HCT116 (cell line): Measurements from ENCODE around the gene NR2F2. TPM values are rescaled to one million over a fixed set of nuclear protein-coding genes. Genes with fewer than 3 reads are reported as not detected.

Experiments
- ATAC-seq: fragments of 200-7000 bp; cut with Tn5 transposase; 2 replicates; pipeline ENCODE4 v1.9.1; 2020; ENCODE audit warnings: mild to moderate bottlenecking, moderate library complexity
- BruUV-seq: library from RNA; stranded (reverse); fragments of 400-500 nt; replicated peaks from 2 replicates; lab custom pipeline; 2021; lab: Mats Ljungman, UMichigan
- CTCF ChIA-PET: fragments of 300-600 bp; sonication (Branson Sonifier 250); formaldehyde crosslinking; loops from one replicate; lab custom pipeline; 2021; ENCODE audit warnings: antibody characterized with exemption; lab: Charles Lee
- POLR2A ChIA-PET: fragments of 300-600, 350-600 bp; sonication (Branson Sonifier 250); formaldehyde crosslinking; loops from one replicate; lab custom pipeline; 2021; ENCODE audit warnings: antibody characterized with exemption; lab: Charles Lee
- RAD21 ChIA-PET, 2 experiments: fragments of 300-600 bp; sonication (Branson Sonifier 250); formaldehyde crosslinking; loops; one replicate each; lab custom pipeline; 2023; ENCODE audit warnings: low total read pairs in 2 of 2; ENCODE audit not compliant: uncharacterized antibody in 2 of 2, unreplicated experiment in 2 of 2, low non-redundant PET in 1 of 2; lab: Charles Lee
- DNase-seq: peaks from one replicate; pipeline ENCODE4 v3.0.0-alpha.2; 2010; ENCODE audit warnings: low read depth, low spot score
- H2AFZ ChIP-seq: fragments of 200-600 bp; shearing (Covaris generic), sonication (generic); 2 replicates; pipeline ENCODE4 v1.6.1; 2017; ENCODE audit warnings: low read depth, mixed run types, mixed read lengths, antibody characterized with exemption, low read length; ENCODE audit not compliant: poor library complexity, severe bottlenecking
- H3K27ac ChIP-seq: 2 replicates; pipeline ENCODE4 v1.5.1; 2012; ENCODE audit warnings: low read depth, low read length
- H3K27me3 ChIP-seq: fragments of 200-600 bp; sonication (generic); 2 replicates; pipeline ENCODE4 v1.6.1; 2016; ENCODE audit warnings: mixed run types, low read length, mixed read lengths; ENCODE audit not compliant: insufficient read depth
- H3K36me3 ChIP-seq, 2 experiments: fragments of 200-500 bp in 1 of 2; fragments of 200-600 bp in 1 of 2; sonication (Bioruptor generic) in 1 of 2; sonication (generic) in 1 of 2; 2 replicates each; pipeline versions ENCODE4 v1.5.1 to v1.6.1; 2014 to 2016; ENCODE audit warnings: low read length in 2 of 2, inconsistent platforms in 1 of 2, mixed read lengths in 1 of 2, mixed run types in 1 of 2; ENCODE audit not compliant: insufficient read depth in 2 of 2, control insufficient read depth in 1 of 2
- H3K4me1 ChIP-seq, 2 experiments: fragments of 200-600 bp in 1 of 2; sonication (generic) in 1 of 2; 2 replicates each; pipeline versions ENCODE4 v1.5.1 to v1.6.1; 2012 to 2017; ENCODE audit warnings: low read length in 2 of 2, inconsistent platforms in 1 of 2, mild to moderate bottlenecking in 1 of 2, mixed read lengths in 1 of 2, mixed run types in 1 of 2, moderate library complexity in 1 of 2; ENCODE audit not compliant: insufficient read depth in 2 of 2, control insufficient read depth in 1 of 2
- H3K4me2 ChIP-seq: fragments of 200-600 bp; sonication (generic); 2 replicates; pipeline ENCODE4 v1.6.1; 2017; ENCODE audit warnings: mixed run types, low read length, mixed read lengths
- H3K4me3 ChIP-seq, 2 experiments: fragments of 200-600 bp in 1 of 2; sonication (generic) in 1 of 2; replicated peaks in 1 of 2; 2 replicates each; pipeline ENCODE4 v1.5.1; 2011 to 2016; ENCODE audit warnings: low read length in 2 of 2, control low read depth in 1 of 2, low read depth in 1 of 2, mild to moderate bottlenecking in 1 of 2, mixed read lengths in 1 of 2, mixed run types in 1 of 2
- H3K79me2 ChIP-seq: fragments of 200-600 bp; sonication (generic); 2 replicates; pipeline ENCODE4 v1.6.1; 2017; ENCODE audit warnings: mild to moderate bottlenecking, mixed run types, low read length, moderate library complexity, mixed read lengths; ENCODE audit not compliant: insufficient read depth
- H3K9ac ChIP-seq: fragments of 200-600 bp; sonication (generic); 2 replicates; pipeline ENCODE4 v1.6.1; 2016; ENCODE audit warnings: low read length, mixed read lengths
- H3K9me2 ChIP-seq: fragments of 200-600 bp; sonication (generic), shearing (Covaris generic); 2 replicates; pipeline ENCODE4 v1.6.1; 2017; ENCODE audit warnings: mixed run types, mild to moderate bottlenecking, moderate library complexity; ENCODE audit not compliant: insufficient read depth
- H3K9me3 ChIP-seq, 2 experiments: fragments of 200-500 bp in 1 of 2; fragments of 200-600 bp in 1 of 2; sonication (Bioruptor generic) in 1 of 2; sonication (generic) in 1 of 2; 2 replicates each; pipeline ENCODE4 v1.6.1; 2014 to 2017; ENCODE audit warnings: low read length in 2 of 2, mixed read lengths in 2 of 2, inconsistent platforms in 1 of 2, low read depth in 1 of 2, mild to moderate bottlenecking in 1 of 2, mixed run types in 1 of 2, moderate library complexity in 1 of 2; ENCODE audit not compliant: control insufficient read depth in 1 of 2, insufficient read depth in 1 of 2
- H4K20me1 ChIP-seq: fragments of 200-600 bp; sonication (generic), shearing (Covaris generic); 2 replicates; pipeline ENCODE4 v1.6.1; 2017; ENCODE audit warnings: mixed run types, mild to moderate bottlenecking, moderate library complexity; ENCODE audit not compliant: insufficient read depth
- CBX3 ChIP-seq: IDR thresholded peaks from 2 replicates; pipeline ENCODE4 v1.6.1; 2012; ENCODE audit warnings: low read depth
- CEBPB ChIP-seq: IDR thresholded peaks from 2 replicates; pipeline ENCODE4 v1.6.1; 2012; ENCODE audit warnings: low read depth
- EGR1 ChIP-seq: IDR thresholded peaks from 2 replicates; pipeline ENCODE4 v1.6.1; 2012; ENCODE audit warnings: low read depth
- ELF1 ChIP-seq: IDR thresholded peaks from 2 replicates; pipeline ENCODE4 v1.6.1; 2012; ENCODE audit warnings: low read depth, borderline replicate concordance
- EZH2 ChIP-seq: fragments of 200-600 bp; sonication (generic); IDR thresholded peaks from 2 replicates; pipeline ENCODE4 v1.6.1; 2017; ENCODE audit warnings: antibody characterized with exemption, mixed run types
- EZH2phosphoT487 ChIP-seq: fragments of 200-600 bp; IDR thresholded peaks from 2 replicates; pipeline ENCODE4 v1.6.1; 2018; ENCODE audit warnings: antibody characterized with exemption, borderline replicate concordance
- FOSL1 ChIP-seq: IDR thresholded peaks from 2 replicates; pipeline ENCODE4 v1.6.1; 2012; ENCODE audit warnings: low read depth
- JUND ChIP-seq: IDR thresholded peaks from 2 replicates; pipeline ENCODE4 v1.6.1; 2012
- POLR2A ChIP-seq: IDR thresholded peaks from 2 replicates; pipeline ENCODE4 v1.7.0; 2011; ENCODE audit warnings: borderline replicate concordance; ENCODE audit not compliant: insufficient read depth, insufficient read length; ENCODE audit errors: extremely low read depth
- SP1 ChIP-seq: IDR thresholded peaks from 2 replicates; pipeline ENCODE4 v1.6.1; 2012; ENCODE audit warnings: low read depth
- SRF ChIP-seq: IDR thresholded peaks from 2 replicates; pipeline ENCODE4 v1.6.1; 2012; ENCODE audit warnings: low read depth
- TCF7L2 ChIP-seq: IDR thresholded peaks from 2 replicates; pipeline ENCODE4 v1.7.0; 2011; ENCODE audit warnings: borderline replicate concordance, inconsistent platforms; ENCODE audit not compliant: insufficient read depth, insufficient read length; ENCODE audit errors: extremely low read depth
- YY1 ChIP-seq: IDR thresholded peaks from 2 replicates; pipeline ENCODE4 v1.6.1; 2011; ENCODE audit warnings: low read length, low read depth, moderate library complexity, mild to moderate bottlenecking; ENCODE audit not compliant: insufficient replicate concordance; ENCODE audit errors: extremely low read depth
- ZFX ChIP-seq: fragments of 450-650 bp; IDR thresholded peaks from 2 replicates; pipeline ENCODE4 v1.6.1; 2017
- ZNF274 ChIP-seq: fragments of 200-500 bp; sonication (Bioruptor generic); IDR thresholded peaks from 2 replicates; pipeline ENCODE4 v1.6.1; 2014; ENCODE audit warnings: mild to moderate bottlenecking, low read depth, low read length, inconsistent platforms
- intact Hi-C: fragments of 100-400 bp; cut with micrococcal nuclease; formaldehyde crosslinking; loops from 2 replicates; pipeline ENCODE4 v1.10.0; 2022
- total RNA-seq: library from RNA; stranded (reverse); gene quantifications from one replicate; pipeline ENCODE4 v1.2.1, GENCODE V29; 2021; ENCODE audit not compliant: unreplicated experiment
- TF ChIP-seq, protein P1 (sequence below): IDR thresholded peaks from 2 replicates; pipeline ENCODE4 v1.6.1; 2012
- TF ChIP-seq, protein P2 (sequence below), 3 experiments: fragments of 200-600 bp in 1 of 3; sonication (generic) in 1 of 3; IDR thresholded peaks in 2 of 3; conservative IDR thresholded peaks in 1 of 3; 2 replicates each; pipeline ENCODE4 v1.5.1; 2012 to 2017; ENCODE audit warnings: low read depth in 2 of 3, low read length in 2 of 3, antibody characterized with exemption in 1 of 3, borderline replicate concordance in 1 of 3, control low read depth in 1 of 3, mild to moderate bottlenecking in 1 of 3, mixed read lengths in 1 of 3, mixed run types in 1 of 3, moderate library complexity in 1 of 3; ENCODE audit not compliant: insufficient read depth in 1 of 3
- TF ChIP-seq, protein P3 (sequence below): IDR thresholded peaks from 2 replicates; pipeline ENCODE4 v1.6.1; 2012; ENCODE audit warnings: low read depth

Gene NR2F2
- total RNA-seq, 1 experiment from 2014 or later, result 61.4 TPM

- TF ChIP-seq, protein P1, sequence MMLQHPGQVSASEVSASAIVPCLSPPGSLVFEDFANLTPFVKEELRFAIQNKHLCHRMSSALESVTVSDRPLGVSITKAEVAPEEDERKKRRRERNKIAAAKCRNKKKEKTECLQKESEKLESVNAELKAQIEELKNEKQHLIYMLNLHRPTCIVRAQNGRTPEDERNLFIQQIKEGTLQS, result no peak
- TF ChIP-seq POLR2A, result peak; percentile 87
- no peak for TF ChIP-seq ZNF274
- TF ChIP-seq SRF, result peak; percentile 99
- TF ChIP-seq ZFX, result no peak
- no peak for TF ChIP-seq EZH2
- no peak for TF ChIP-seq ELF1
These were observed at the start of gene NR2F2 (continued) for GRCh38 chr15:96330450-96331143.

DNA sequence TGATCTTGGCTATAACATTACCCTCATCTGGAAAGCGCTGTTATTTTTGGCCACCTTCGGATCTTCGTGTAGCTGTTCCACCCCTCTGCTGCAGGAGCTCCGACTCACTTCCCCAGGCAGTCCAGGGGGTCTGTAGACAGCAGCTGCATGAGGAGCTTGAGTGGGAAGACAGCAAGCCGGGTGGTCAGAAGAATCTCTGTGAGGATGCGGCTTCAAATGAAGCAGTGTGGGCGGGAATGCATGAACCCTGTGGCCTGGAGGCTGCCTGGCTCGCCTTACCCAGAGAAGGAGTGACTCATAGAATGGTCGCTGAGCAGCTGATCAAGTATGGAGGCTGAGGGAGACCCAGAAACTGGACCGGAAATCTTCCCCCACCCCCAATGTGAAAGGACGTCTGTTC, 45.2 kb upstream of the NR2F2 start:
- no peaks in the 10 kb centered on the region for H3K36me3 ChIP-seq
- no peaks in the 10 kb centered on the region for H4K20me1 ChIP-seq
- peak overlapping the region; percentile 46 for H3K4me2 ChIP-seq
- RAD21 ChIA-PET, result no interaction called here
- H3K4me1 ChIP-seq, result peaks cover 21 to 25% of the 10 kb centered on the region in 2 experiments
- intact Hi-C loops, result no loop called here
- CTCF ChIA-PET, result no interaction called here
- no peaks in the 10 kb centered on the region for H3K27me3 ChIP-seq
- no peak overlapping the region for H3K27ac ChIP-seq
- no peak for DNase-seq
- H3K79me2 ChIP-seq, result no peaks in the 10 kb centered on the region
- no peak overlapping the region for H3K4me3 ChIP-seq
- peak; percentile 85 for ATAC-seq
- POLR2A ChIA-PET, result no interaction called here
- no TSS peak for BruUV-seq
- no peak overlapping the region for H2AFZ ChIP-seq
- no peak overlapping the region for H3K9ac ChIP-seq
- H3K9me2 ChIP-seq, result no peaks in the 10 kb centered on the region
- H3K9me3 ChIP-seq, result no peaks in the 10 kb centered on the region
- TF ChIP-seq, protein P2, sequence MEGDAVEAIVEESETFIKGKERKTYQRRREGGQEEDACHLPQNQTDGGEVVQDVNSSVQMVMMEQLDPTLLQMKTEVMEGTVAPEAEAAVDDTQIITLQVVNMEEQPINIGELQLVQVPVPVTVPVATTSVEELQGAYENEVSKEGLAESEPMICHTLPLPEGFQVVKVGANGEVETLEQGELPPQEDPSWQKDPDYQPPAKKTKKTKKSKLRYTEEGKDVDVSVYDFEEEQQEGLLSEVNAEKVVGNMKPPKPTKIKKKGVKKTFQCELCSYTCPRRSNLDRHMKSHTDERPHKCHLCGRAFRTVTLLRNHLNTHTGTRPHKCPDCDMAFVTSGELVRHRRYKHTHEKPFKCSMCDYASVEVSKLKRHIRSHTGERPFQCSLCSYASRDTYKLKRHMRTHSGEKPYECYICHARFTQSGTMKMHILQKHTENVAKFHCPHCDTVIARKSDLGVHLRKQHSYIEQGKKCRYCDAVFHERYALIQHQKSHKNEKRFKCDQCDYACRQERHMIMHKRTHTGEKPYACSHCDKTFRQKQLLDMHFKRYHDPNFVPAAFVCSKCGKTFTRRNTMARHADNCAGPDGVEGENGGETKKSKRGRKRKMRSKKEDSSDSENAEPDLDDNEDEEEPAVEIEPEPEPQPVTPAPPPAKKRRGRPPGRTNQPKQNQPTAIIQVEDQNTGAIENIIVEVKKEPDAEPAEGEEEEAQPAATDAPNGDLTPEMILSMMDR (IDR thresholded peaks at IDR 0.05 in 2 of 3, conservative IDR thresholded peaks at IDR 0.05 in 1 of 3; ENCODE audit: borderline replicate concordance in 1 of 3, insufficient read depth in 1 of 3, low read depth in 2 of 3, low read length in 2 of 3), result no peak
- TF ChIP-seq EZH2phosphoT487, result no peak
- TF ChIP-seq, protein P1, result no peak
- 0 out of 2 replicates have a peak, but pooled peaks have one; percentile 15 for TF ChIP-seq CBX3
- no peak for TF ChIP-seq JUND
- TF ChIP-seq POLR2A, result no peak
- no peak for TF ChIP-seq TCF7L2
- peak; percentile 63 for TF ChIP-seq EGR1
- no peak for TF ChIP-seq SP1
- TF ChIP-seq YY1, result no peak
- no peak for TF ChIP-seq FOSL1
- TF ChIP-seq, protein P3, sequence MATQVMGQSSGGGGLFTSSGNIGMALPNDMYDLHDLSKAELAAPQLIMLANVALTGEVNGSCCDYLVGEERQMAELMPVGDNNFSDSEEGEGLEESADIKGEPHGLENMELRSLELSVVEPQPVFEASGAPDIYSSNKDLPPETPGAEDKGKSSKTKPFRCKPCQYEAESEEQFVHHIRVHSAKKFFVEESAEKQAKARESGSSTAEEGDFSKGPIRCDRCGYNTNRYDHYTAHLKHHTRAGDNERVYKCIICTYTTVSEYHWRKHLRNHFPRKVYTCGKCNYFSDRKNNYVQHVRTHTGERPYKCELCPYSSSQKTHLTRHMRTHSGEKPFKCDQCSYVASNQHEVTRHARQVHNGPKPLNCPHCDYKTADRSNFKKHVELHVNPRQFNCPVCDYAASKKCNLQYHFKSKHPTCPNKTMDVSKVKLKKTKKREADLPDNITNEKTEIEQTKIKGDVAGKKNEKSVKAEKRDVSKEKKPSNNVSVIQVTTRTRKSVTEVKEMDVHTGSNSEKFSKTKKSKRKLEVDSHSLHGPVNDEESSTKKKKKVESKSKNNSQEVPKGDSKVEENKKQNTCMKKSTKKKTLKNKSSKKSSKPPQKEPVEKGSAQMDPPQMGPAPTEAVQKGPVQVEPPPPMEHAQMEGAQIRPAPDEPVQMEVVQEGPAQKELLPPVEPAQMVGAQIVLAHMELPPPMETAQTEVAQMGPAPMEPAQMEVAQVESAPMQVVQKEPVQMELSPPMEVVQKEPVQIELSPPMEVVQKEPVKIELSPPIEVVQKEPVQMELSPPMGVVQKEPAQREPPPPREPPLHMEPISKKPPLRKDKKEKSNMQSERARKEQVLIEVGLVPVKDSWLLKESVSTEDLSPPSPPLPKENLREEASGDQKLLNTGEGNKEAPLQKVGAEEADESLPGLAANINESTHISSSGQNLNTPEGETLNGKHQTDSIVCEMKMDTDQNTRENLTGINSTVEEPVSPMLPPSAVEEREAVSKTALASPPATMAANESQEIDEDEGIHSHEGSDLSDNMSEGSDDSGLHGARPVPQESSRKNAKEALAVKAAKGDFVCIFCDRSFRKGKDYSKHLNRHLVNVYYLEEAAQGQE, result no peak
- TF ChIP-seq EZH2, result no peak
- no peak for TF ChIP-seq CEBPB
